ENCODE results near the gene HEY2. TPM values are rescaled to one million over a fixed set of nuclear protein-coding genes. Genes with fewer than 3 reads are reported as not detected.
A peak's percentile ranks its signal among the peaks of the same experiment; 100 is the strongest.

Gene HEY2
- total and polyA plus RNA-seq, 10 of the 15 experiments (the other 5 are each of a cell fraction or from before 2014, with no cell fraction given), result 0.01 to 0.32 (median 0.08) TPM; not detected in 4

DNA sequence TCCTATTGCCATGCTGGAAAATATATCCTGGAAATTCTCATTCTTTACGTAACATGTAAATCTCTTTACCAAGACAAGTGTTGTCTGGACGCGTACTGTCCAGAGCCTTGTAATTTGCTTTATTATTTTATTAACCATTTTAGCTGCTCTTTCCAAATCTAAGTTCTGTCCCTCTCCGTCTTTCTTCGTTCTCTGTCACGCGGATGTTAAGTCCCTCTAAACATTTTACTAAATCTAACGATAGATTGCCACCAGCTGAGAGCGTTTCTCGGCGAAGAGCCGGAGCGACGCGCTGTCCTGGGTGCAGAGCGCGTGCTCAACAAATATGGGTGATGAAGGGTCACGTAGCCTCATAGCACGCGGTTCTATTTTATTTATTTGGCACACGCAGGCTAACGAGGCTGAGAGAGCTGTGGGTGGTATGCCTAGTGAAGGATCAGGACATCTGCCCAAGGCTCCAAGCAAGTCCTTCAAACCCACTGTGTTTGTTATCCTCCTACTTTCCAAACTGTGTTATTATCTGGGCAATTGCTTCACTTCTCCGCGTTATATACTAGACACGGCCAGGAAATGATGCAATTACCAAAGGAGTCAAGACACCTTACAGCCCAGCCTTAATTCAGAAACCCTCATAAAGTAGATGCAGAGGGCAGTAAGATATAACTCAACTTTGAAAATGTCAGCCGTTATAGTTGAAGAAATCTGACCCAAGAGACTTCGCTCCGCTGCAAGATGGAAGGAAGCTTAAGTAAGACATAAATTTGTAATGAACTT, 31.3 kb downstream of the HEY2 start (continued):
- TF ChIP-seq ASH2L (IDR thresholded peaks at IDR 0.05; ENCODE audit: borderline replicate concordance, low read depth) (peak; percentile 100), PAX5 (IDR thresholded peaks at IDR 0.05; ENCODE audit: borderline replicate concordance, low read depth, low read length) (no peak), SREBF1 (IDR thresholded peaks at IDR 0.05; ENCODE audit: low read length) (no peak), FOS (IDR thresholded peaks at IDR 0.05; ENCODE audit: borderline replicate concordance, extremely low read depth, insufficient read length) (no peak), TCF3 (IDR thresholded peaks at IDR 0.05; ENCODE audit: borderline replicate concordance, insufficient read depth, low read depth, low read length) (no peak), BRCA1 (IDR thresholded peaks at IDR 0.05; ENCODE audit: low read depth, low read length) (no peak), HDAC6 (IDR thresholded peaks at IDR 0.05; ENCODE audit: unreplicated experiment) (peak; percentile 11), SREBF2 (IDR thresholded peaks at IDR 0.05; ENCODE audit: low read length) (no peak), KDM1A (IDR thresholded peaks at IDR 0.05; ENCODE audit: borderline replicate concordance) (no peak), KLF5 (IDR thresholded peaks at IDR 0.05; ENCODE audit: partially characterized antibody) (no peak), ZNF24 (IDR thresholded peaks at IDR 0.05) (no peak), SUPT20H (IDR thresholded peaks at IDR 0.05; ENCODE audit: borderline replicate concordance, control insufficient read depth, low read depth, low read length) (no peak), ETV6 (conservative IDR thresholded peaks at IDR 0.05 in 1 of 2, IDR thresholded peaks at IDR 0.05 in 1 of 2; ENCODE audit: borderline replicate concordance in 1 of 2, low read depth in 1 of 2) (no peak), POLR2AphosphoS2 (IDR thresholded peaks at IDR 0.05; ENCODE audit: low read depth, low read length) (no peak), CBX5 (IDR thresholded peaks at IDR 0.05; ENCODE audit: low read depth) (no peak; the same call in 1 of the 2 replicates)
- TF ChIP-seq, protein P1, sequence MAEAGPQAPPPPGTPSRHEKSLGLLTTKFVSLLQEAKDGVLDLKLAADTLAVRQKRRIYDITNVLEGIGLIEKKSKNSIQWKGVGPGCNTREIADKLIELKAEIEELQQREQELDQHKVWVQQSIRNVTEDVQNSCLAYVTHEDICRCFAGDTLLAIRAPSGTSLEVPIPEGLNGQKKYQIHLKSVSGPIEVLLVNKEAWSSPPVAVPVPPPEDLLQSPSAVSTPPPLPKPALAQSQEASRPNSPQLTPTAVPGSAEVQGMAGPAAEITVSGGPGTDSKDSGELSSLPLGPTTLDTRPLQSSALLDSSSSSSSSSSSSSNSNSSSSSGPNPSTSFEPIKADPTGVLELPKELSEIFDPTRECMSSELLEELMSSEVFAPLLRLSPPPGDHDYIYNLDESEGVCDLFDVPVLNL (IDR thresholded peaks at IDR 0.05; ENCODE audit: low read depth, low read length), result no peak
- TF ChIP-seq, protein P2, sequence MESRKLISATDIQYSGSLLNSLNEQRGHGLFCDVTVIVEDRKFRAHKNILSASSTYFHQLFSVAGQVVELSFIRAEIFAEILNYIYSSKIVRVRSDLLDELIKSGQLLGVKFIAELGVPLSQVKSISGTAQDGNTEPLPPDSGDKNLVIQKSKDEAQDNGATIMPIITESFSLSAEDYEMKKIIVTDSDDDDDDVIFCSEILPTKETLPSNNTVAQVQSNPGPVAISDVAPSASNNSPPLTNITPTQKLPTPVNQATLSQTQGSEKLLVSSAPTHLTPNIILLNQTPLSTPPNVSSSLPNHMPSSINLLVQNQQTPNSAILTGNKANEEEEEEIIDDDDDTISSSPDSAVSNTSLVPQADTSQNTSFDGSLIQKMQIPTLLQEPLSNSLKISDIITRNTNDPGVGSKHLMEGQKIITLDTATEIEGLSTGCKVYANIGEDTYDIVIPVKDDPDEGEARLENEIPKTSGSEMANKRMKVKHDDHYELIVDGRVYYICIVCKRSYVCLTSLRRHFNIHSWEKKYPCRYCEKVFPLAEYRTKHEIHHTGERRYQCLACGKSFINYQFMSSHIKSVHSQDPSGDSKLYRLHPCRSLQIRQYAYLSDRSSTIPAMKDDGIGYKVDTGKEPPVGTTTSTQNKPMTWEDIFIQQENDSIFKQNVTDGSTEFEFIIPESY (IDR thresholded peaks at IDR 0.05), result no peak
- TF ChIP-seq, protein P3, sequence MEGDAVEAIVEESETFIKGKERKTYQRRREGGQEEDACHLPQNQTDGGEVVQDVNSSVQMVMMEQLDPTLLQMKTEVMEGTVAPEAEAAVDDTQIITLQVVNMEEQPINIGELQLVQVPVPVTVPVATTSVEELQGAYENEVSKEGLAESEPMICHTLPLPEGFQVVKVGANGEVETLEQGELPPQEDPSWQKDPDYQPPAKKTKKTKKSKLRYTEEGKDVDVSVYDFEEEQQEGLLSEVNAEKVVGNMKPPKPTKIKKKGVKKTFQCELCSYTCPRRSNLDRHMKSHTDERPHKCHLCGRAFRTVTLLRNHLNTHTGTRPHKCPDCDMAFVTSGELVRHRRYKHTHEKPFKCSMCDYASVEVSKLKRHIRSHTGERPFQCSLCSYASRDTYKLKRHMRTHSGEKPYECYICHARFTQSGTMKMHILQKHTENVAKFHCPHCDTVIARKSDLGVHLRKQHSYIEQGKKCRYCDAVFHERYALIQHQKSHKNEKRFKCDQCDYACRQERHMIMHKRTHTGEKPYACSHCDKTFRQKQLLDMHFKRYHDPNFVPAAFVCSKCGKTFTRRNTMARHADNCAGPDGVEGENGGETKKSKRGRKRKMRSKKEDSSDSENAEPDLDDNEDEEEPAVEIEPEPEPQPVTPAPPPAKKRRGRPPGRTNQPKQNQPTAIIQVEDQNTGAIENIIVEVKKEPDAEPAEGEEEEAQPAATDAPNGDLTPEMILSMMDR (IDR thresholded peaks at IDR 0.05 in 2 of 3, conservative IDR thresholded peaks at IDR 0.05 in 1 of 3; ENCODE audit: control insufficient read depth in 2 of 3, extremely low read depth in 1 of 3, insufficient read depth in 1 of 3, low read depth in 3 of 3, low read length in 3 of 3), result no peak
- TF ChIP-seq, protein P4, sequence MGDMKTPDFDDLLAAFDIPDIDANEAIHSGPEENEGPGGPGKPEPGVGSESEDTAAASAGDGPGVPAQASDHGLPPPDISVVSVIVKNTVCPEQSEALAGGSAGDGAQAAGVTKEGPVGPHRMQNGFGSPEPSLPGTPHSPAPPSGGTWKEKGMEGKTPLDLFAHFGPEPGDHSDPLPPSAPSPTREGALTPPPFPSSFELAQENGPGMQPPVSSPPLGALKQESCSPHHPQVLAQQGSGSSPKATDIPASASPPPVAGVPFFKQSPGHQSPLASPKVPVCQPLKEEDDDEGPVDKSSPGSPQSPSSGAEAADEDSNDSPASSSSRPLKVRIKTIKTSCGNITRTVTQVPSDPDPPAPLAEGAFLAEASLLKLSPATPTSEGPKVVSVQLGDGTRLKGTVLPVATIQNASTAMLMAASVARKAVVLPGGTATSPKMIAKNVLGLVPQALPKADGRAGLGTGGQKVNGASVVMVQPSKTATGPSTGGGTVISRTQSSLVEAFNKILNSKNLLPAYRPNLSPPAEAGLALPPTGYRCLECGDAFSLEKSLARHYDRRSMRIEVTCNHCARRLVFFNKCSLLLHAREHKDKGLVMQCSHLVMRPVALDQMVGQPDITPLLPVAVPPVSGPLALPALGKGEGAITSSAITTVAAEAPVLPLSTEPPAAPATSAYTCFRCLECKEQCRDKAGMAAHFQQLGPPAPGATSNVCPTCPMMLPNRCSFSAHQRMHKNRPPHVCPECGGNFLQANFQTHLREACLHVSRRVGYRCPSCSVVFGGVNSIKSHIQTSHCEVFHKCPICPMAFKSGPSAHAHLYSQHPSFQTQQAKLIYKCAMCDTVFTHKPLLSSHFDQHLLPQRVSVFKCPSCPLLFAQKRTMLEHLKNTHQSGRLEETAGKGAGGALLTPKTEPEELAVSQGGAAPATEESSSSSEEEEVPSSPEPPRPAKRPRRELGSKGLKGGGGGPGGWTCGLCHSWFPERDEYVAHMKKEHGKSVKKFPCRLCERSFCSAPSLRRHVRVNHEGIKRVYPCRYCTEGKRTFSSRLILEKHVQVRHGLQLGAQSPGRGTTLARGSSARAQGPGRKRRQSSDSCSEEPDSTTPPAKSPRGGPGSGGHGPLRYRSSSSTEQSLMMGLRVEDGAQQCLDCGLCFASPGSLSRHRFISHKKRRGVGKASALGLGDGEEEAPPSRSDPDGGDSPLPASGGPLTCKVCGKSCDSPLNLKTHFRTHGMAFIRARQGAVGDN (IDR thresholded peaks at IDR 0.05), result peak; percentile 96
- TF ChIP-seq, protein P5, sequence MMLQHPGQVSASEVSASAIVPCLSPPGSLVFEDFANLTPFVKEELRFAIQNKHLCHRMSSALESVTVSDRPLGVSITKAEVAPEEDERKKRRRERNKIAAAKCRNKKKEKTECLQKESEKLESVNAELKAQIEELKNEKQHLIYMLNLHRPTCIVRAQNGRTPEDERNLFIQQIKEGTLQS (IDR thresholded peaks at IDR 0.05; ENCODE audit: borderline replicate concordance, extremely low read depth, low read depth, low read length), result no peak
